ENCODE data around the gene LRP1-AS.

The LRP1-AS gene

GRCh38 chr12:57180321-57180989, 33.0 kb upstream of the LRP1-AS start:
- DNase-seq (ENCODE audit: low spot score): no peak

DNA sequence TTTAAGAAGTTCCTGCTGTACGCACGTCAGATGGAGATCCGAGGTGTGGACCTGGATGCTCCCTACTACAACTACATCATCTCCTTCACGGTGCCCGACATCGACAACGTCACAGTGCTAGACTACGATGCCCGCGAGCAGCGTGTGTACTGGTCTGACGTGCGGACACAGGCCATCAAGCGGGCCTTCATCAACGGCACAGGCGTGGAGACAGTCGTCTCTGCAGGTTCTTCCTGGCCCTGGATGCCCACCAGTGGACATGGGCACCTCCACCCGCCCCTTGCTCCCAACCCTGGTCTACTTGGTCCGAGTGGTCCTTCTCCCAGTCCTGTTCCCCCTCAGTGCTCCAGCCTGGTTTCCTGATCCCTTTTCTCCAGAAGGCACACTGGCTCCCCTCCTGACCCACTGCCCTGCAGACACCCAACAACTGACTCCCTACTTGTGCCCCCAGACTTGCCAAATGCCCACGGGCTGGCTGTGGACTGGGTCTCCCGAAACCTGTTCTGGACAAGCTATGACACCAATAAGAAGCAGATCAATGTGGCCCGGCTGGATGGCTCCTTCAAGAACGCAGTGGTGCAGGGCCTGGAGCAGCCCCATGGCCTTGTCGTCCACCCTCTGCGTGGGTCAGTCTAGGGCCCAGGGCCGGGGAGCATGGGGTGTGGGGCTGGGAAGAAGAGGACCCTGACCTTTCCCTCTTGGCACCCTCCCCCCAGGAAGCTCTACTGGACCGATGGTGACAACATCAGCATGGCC, 32.1 kb upstream of the LRP1-AS start:
- no peak for DNase-seq (ENCODE audit: low spot score)

- DNase-seq (ENCODE audit: low spot score): no peak
These were observed 30.8 kb upstream of the LRP1-AS start for GRCh38 chr12:57178213-57178612.

DNA sequence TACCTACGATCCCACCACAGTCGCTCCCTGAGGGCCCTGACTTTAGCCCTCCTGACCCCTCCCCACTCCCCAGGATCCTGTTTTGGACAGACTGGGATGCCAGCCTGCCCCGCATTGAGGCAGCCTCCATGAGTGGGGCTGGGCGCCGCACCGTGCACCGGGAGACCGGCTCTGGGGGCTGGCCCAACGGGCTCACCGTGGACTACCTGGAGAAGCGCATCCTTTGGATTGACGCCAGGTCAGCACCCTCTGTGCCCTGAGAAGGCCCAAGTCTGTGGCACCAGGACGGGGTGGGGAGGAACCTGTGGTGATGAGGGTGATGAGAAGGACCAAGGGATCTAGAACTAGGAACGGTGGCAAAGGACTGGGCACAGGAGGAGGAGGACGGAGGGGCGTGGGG, 29.9 kb upstream of the LRP1-AS start:
- no peak for DNase-seq (ENCODE audit: low spot score)

GRCh38 chr12:57176846-57177245, 29.4 kb upstream of the LRP1-AS start:
- DNase-seq (ENCODE audit: low spot score): no peak

DNA sequence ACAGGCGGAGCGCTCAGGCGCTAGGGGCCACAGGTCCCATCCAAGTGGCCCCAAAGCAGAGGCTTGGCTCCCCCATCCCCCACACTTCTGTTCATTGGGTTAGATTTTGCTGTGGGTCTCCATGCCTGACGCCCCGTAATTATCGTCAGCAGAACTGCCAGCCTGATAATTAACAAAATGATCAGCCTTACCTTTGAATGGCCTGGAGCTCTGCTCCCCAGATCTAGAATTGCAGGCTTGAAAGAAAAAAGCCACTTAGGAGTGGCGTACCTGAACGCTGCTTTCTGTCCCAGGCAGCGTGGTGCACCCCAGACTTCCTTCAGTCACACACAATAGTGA, 28.7 kb upstream of the LRP1-AS start:
- DNase-seq (ENCODE audit: low spot score): no peak

DNA sequence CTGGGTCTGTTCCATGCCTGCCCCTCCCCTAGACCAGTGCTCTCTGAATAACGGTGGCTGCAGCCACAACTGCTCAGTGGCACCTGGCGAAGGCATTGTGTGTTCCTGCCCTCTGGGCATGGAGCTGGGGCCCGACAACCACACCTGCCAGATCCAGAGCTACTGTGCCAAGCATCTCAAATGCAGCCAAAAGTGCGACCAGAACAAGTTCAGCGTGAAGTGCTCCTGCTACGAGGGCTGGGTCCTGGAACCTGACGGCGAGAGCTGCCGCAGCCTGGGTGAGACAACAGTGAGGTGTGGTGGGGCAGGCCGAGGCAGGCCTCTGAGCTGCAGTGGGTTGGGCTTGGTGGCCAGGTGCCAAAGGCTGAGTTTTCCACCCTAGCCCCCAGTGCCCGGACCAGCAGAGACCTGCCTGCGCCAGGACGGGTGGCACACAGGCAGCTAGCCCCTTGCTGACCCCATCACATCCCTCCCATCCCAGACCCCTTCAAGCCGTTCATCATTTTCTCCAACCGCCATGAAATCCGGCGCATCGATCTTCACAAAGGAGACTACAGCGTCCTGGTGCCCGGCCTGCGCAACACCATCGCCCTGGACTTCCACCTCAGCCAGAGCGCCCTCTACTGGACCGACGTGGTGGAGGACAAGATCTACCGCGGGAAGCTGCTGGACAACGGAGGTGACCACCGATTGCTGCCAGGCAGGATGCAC, 28.2 kb upstream of the LRP1-AS start:
- peak; percentile 87 for DNase-seq (ENCODE audit: low spot score)

DNA sequence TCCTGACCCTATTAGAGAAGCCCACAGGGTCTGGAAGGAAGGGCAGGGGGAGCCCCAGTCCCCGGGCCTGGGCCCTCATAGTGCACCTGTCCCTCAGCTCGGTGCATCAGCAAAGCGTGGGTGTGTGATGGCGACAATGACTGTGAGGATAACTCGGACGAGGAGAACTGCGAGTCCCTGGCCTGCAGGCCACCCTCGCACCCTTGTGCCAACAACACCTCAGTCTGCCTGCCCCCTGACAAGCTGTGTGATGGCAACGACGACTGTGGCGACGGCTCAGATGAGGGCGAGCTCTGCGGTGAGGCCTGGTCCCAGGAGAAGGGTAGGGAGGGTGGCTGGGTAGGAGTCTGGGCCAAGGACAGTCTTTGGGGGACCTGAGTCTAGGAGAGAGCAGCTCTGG, 26.3 kb upstream of the LRP1-AS start:
- DNase-seq (ENCODE audit: low spot score): no peak

GRCh38 chr12:57173089-57173488, 25.7 kb upstream of the LRP1-AS start:
- DNase-seq (ENCODE audit: low spot score): peak; percentile 62

GRCh38 chr12:57171668-57172067, 24.2 kb upstream of the LRP1-AS start:
- peak; percentile 58 for DNase-seq (ENCODE audit: low spot score)

- DNase-seq (ENCODE audit: low spot score): no peak
These were observed 23.5 kb upstream of the LRP1-AS start for GRCh38 chr12:57170927-57171326.

GRCh38 chr12:57170408-57170807, 23.0 kb upstream of the LRP1-AS start:
- DNase-seq (ENCODE audit: low spot score): no peak

DNA sequence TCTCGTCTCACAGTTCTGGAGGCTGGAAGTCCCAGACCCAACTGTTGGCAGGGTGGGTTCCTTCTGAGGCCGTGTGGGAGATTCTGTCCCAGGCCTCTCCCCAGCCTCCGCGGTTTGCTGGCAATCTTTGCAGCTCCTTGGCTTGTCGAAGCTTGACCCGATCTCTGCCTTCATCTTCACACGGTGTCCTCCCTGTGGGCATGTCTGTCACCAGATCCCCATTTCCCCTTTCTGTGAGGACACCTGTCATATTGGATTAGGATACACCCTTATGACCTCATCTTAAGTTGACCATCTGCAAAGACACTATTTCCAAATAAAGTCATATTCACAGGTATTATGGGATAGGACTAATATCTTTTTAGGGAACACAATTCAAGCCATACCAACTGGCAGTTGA, 22.6 kb upstream of the LRP1-AS start:
- DNase-seq (ENCODE audit: low spot score): no peak

DNA sequence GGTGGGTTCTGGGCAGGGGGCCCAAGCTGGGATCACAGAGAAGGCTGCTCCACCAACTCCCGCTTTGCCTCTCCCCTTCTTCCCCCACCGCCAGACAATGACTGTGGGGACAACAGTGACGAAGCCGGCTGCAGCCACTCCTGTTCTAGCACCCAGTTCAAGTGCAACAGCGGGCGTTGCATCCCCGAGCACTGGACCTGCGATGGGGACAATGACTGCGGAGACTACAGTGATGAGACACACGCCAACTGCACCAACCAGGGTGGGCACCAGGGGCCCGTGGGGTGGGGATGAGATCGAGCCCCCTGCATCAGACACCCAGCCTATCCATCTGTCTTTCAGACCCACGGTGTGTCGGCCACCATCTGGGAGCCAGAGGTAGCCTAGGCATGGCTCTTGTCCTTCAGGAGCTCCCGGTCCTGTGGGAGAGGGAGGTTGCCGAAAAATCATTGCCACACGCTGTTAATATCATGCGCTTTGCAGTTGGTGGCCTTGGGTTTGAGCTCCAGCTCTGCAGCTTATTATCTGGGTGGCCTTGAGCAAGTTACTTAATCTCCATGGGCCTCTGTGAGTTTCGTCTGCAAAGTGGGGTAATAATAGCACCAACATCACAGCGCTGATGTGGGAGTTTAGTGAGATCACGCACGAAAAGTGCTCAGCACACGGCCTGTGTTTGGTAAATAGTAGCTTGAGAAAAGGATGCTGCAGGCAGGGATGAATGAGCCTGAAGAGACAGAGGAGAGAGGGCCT, 21.8 kb upstream of the LRP1-AS start:
- no peak for DNase-seq (ENCODE audit: low spot score)

DNA sequence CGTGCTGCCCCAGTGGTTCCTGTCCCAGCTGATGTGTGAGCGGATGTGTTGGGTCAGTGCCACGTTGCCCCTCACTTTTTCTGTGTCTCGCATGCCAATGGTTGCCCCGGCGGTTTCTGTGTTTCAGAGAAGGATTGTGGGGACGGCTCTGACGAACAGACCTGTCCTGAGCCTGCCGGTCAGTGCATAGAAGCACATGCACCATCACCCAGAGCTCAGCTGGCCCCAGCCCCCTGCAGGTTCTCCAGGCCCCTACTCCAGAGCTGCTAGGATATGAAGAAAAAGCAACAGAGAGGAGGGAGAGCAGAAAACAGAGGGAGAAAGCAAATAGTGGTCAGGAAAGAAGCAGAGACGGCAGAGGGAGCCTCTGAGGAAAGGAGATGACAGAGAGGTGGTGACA, 20.6 kb upstream of the LRP1-AS start:
- no peak for DNase-seq (ENCODE audit: low spot score)

DNA sequence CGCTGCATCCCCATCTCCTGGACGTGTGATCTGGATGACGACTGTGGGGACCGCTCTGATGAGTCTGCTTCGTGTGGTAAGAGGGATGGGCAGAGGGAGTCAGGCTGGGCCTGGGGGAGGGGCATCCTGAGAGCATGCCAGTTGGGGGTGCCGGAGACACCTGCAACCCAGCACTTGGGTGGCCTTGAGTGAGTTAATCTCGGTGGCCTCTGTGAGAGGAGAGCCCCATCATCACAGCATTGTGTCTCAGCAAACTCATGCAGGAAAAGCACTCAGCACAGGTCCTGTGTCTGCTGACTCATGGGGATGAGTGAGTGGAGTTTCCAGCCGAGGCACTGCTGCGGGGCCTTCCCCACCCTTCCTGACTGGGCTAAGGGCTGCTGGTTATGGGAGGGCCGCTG, 19.6 kb upstream of the LRP1-AS start:
- DNase-seq (ENCODE audit: low spot score): peak; percentile 84

DNA sequence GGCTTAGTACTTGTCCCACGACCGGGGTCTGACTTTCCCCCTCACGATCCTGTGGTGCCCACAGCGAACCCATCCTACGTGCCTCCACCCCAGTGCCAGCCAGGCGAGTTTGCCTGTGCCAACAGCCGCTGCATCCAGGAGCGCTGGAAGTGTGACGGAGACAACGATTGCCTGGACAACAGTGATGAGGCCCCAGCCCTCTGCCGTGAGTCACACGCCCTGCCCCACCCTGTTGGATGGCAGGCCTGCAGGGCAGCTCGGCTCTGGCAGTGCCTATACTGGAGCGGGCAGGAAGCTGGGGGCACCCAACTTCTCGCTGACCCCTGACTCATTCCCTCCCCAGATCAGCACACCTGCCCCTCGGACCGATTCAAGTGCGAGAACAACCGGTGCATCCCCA, 18.3 kb upstream of the LRP1-AS start:
- DNase-seq (ENCODE audit: low spot score): no peak

- DNase-seq (ENCODE audit: low spot score): no peak
These were observed 17.7 kb upstream of the LRP1-AS start for GRCh38 chr12:57164966-57165625.

DNA sequence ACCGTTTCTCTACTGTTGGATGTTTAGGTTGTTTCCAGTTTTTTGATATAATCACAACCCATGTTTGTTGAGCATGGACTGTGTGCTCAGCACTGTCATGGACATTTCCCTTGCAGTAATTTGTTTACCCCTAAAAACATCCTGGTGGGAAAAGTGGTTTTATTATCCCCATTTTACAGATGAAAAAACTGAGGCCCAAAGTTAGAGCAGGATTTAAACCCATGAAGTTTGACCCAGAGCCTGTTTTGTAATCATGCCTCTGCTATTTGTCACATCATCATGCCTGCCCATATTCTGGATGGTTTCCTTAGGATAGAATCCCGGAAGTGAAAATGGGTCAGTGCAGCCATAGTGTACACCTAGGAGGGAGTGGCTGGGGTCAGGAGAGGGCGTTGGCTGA, 17.0 kb upstream of the LRP1-AS start:
- DNase-seq (ENCODE audit: low spot score): no peak

DNA sequence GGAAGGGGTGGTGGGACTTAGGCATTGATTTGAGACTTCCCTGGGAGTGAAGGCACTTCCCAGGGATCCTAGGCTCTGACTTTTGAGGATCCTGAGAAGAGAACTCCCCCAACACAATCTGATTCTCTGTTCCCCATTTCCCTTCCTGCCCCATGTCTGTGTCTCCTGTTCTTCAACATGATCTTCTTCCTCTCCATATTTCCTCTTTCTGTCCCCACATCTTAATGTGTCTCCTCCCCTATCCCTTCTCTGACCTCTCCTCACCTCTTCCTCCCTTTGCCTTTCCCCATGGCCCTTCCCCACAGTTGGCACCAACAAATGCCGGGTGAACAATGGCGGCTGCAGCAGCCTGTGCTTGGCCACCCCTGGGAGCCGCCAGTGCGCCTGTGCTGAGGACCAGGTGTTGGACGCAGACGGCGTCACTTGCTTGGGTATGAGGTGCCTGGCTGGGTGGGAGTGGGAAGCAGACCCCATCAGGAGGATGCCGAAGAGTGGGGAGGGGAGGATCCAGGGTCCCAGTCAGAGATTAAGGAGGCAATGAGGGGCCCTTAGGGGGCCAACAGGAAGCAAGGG, 15.2 kb upstream of the LRP1-AS start:
- no peak for DNase-seq (ENCODE audit: low spot score)

GRCh38 chr12:57161491-57161890, 14.1 kb upstream of the LRP1-AS start:
- no peak for DNase-seq (ENCODE audit: low spot score)

GRCh38 chr12:57160741-57161140, 13.3 kb upstream of the LRP1-AS start:
- no peak for DNase-seq (ENCODE audit: low spot score)

All from hepatic stellate cell (primary cell).